ENCODE measurements around the gene KLHL14. TPM values are rescaled to one million over a fixed set of nuclear protein-coding genes. Genes with fewer than 3 reads are reported as not detected.

The KLHL14 gene
- total RNA-seq, 1 experiment from 2014 or later = not detected

GRCh38 chr18:32629292-32629691 is 143.5 kb downstream of the KLHL14 start:
- H3K27me3 ChIP-seq (ENCODE audit: insufficient read depth, low read length) = peaks cover 14% of the 10 kb centered on the region
- TF ChIP-seq POLR2AphosphoS5 (IDR thresholded peaks at IDR 0.05; ENCODE audit: low read depth, low read length) (no peak), TCF7L2 (IDR thresholded peaks at IDR 0.05; ENCODE audit: borderline replicate concordance, extremely low read depth, insufficient read depth, insufficient read length) (no peak), ZFX (IDR thresholded peaks at IDR 0.05) (no peak)
- no peak for ATAC-seq

GRCh38 chr18:32624182-32624723 is 148.6 kb downstream of the KLHL14 start:
- Histone ChIP-seq H3K27ac (ENCODE audit: low read depth, low read length) (no peak overlapping the region), H3K4me1 (ENCODE audit: control insufficient read depth in 1 of 2, insufficient read depth in 2 of 2, low read length in 2 of 2) (no peaks in the 10 kb centered on the region), H2AFZ (ENCODE audit: low read depth, low read length, poor library complexity, severe bottlenecking) (no peak overlapping the region), H3K9me3 (ENCODE audit: control insufficient read depth in 1 of 2, insufficient read depth in 1 of 2, low read depth in 1 of 2, low read length in 2 of 2) (no peaks in the 10 kb centered on the region), H3K27me3 (ENCODE audit: insufficient read depth, low read length) (peaks cover 24% of the 10 kb centered on the region), H4K20me1 (ENCODE audit: insufficient read depth) (no peaks in the 10 kb centered on the region), H3K36me3 (ENCODE audit: control insufficient read depth in 1 of 2, insufficient read depth in 2 of 2, low read length in 2 of 2) (no peaks in the 10 kb centered on the region), H3K4me2 (ENCODE audit: low read length) (no peak overlapping the region), H3K9ac (ENCODE audit: low read length) (no peak overlapping the region), H3K9me2 (ENCODE audit: insufficient read depth) (no peaks in the 10 kb centered on the region), H3K4me3 (replicated peaks in 1 of 2; ENCODE audit: low read depth in 1 of 2, low read length in 2 of 2) (no peak overlapping the region), H3K79me2 (ENCODE audit: insufficient read depth, low read length) (no peaks in the 10 kb centered on the region)
- ATAC-seq = no peak
- POLR2A ChIA-PET = no interaction called here
- no peak for DNase-seq (ENCODE audit: low read depth, low spot score)
- no TSS peak for BruUV-seq (replicated peaks)
- RAD21 ChIA-PET (ENCODE audit: low non-redundant PET in 1 of 2, low total read pairs in 2 of 2, uncharacterized antibody in 2 of 2, unreplicated experiment in 2 of 2) = no interaction called here
- intact Hi-C loops (cut with micrococcal nuclease) = no loop called here
- TF ChIP-seq ELF1 (IDR thresholded peaks at IDR 0.05; ENCODE audit: borderline replicate concordance, low read depth) (no peak), ZFX (IDR thresholded peaks at IDR 0.05) (no peak), FOSL1 (IDR thresholded peaks at IDR 0.05; ENCODE audit: low read depth) (no peak)
- CTCF ChIA-PET = no interaction called here

More at GRCh38 chr18:32629292-32629691, 143.5 kb downstream of the KLHL14 start:
- DNase-seq (ENCODE audit: low read depth, low spot score) = no peak
- ChIA-PET POLR2A (no interaction called here), RAD21 (ENCODE audit: low non-redundant PET in 1 of 2, low total read pairs in 2 of 2, uncharacterized antibody in 2 of 2, unreplicated experiment in 2 of 2) (no interaction called here), CTCF (no interaction called here)
- Histone ChIP-seq H3K36me3 (ENCODE audit: control insufficient read depth in 1 of 2, insufficient read depth in 2 of 2, low read length in 2 of 2) (no peaks in the 10 kb centered on the region), H3K4me2 (ENCODE audit: low read length) (no peak overlapping the region), H3K4me1 (ENCODE audit: control insufficient read depth in 1 of 2, insufficient read depth in 2 of 2, low read length in 2 of 2) (no peaks in the 10 kb centered on the region), H3K9me2 (ENCODE audit: insufficient read depth) (no peaks in the 10 kb centered on the region), H3K4me3 (replicated peaks in 1 of 2; ENCODE audit: low read depth in 1 of 2, low read length in 2 of 2) (no peak overlapping the region), H4K20me1 (ENCODE audit: insufficient read depth) (no peaks in the 10 kb centered on the region), H3K27ac (ENCODE audit: low read depth, low read length) (no peak overlapping the region), H3K9me3 (ENCODE audit: control insufficient read depth in 1 of 2, insufficient read depth in 1 of 2, low read depth in 1 of 2, low read length in 2 of 2) (no peaks in the 10 kb centered on the region), H3K9ac (ENCODE audit: low read length) (no peak overlapping the region), H2AFZ (ENCODE audit: low read depth, low read length, poor library complexity, severe bottlenecking) (no peak overlapping the region), H3K79me2 (ENCODE audit: insufficient read depth, low read length) (no peaks in the 10 kb centered on the region)
- no TSS peak for BruUV-seq (replicated peaks)
- intact Hi-C loops (cut with micrococcal nuclease) = no loop called here
